Panc1 (cell line): ENCODE results near the gene TNIK. TPM values are rescaled to one million over a fixed set of nuclear protein-coding genes. Genes with fewer than 3 reads are reported as not detected.

Source experiments
- ATAC-seq: fragments of 200-7000 bp; cut with Tn5 transposase; 2 replicates; pipeline ENCODE4 v1.9.1; 2020; ENCODE audit warnings: mild to moderate bottlenecking, moderate library complexity
- BruUV-seq: library from RNA; stranded (reverse); fragments of 400-500 nt; replicated peaks from 2 replicates; lab custom pipeline; 2021; lab: Mats Ljungman, UMichigan
- CTCF ChIA-PET: fragments of 300-600 bp; sonication (Branson Sonifier 250); formaldehyde crosslinking; loops from one replicate; lab custom pipeline; 2022; ENCODE audit warnings: antibody characterized with exemption; lab: Charles Lee
- POLR2A ChIA-PET: fragments of 300-600 bp; sonication (Branson Sonifier 250); formaldehyde crosslinking; loops from one replicate; lab custom pipeline; 2022; ENCODE audit warnings: antibody characterized with exemption; lab: Charles Lee
- DNase-seq: peaks from one replicate; pipeline ENCODE4 v3.0.0-alpha.2; 2010; ENCODE audit warnings: low read depth, low spot score
- H3K27ac ChIP-seq: 2 replicates; pipeline ENCODE4 v1.5.1; 2011; ENCODE audit warnings: mild to moderate bottlenecking, low read length, inconsistent platforms
- H3K27me3 ChIP-seq: fragments of 200-500 bp; sonication (Bioruptor generic); 2 replicates; pipeline ENCODE4 v1.6.0; 2014; ENCODE audit warnings: low read length, inconsistent platforms; ENCODE audit not compliant: control insufficient read depth, insufficient read depth
- H3K36me3 ChIP-seq: fragments of 200-500 bp; sonication (Bioruptor generic); 2 replicates; pipeline ENCODE4 v1.5.1; 2014; ENCODE audit warnings: inconsistent platforms, mild to moderate bottlenecking, low read length, moderate library complexity; ENCODE audit not compliant: control insufficient read depth, insufficient read depth
- H3K4me1 ChIP-seq: 2 replicates; pipeline ENCODE4 v1.5.1; 2011; ENCODE audit warnings: inconsistent platforms, mild to moderate bottlenecking, low read length, moderate library complexity; ENCODE audit not compliant: control insufficient read depth, insufficient read depth
- H3K4me3 ChIP-seq, 2 experiments: 2 replicates each; pipeline ENCODE4 v1.5.1; 2011 to 2012; ENCODE audit warnings: low read depth in 2 of 2, low read length in 2 of 2, mild to moderate bottlenecking in 2 of 2, inconsistent platforms in 1 of 2, moderate library complexity in 1 of 2
- H3K9me3 ChIP-seq: fragments of 200-500 bp; sonication (Bioruptor generic); 2 replicates; pipeline ENCODE4 v1.5.1; 2014; ENCODE audit warnings: low read depth, mild to moderate bottlenecking, inconsistent platforms, low read length, moderate library complexity; ENCODE audit not compliant: control insufficient read depth, insufficient read depth
- POLR2AphosphoS5 ChIP-seq: IDR thresholded peaks from 2 replicates; pipeline ENCODE4 v1.6.1; 2012; ENCODE audit warnings: mild to moderate bottlenecking, low read depth, low read length, moderate library complexity
- REST ChIP-seq, 2 experiments: IDR thresholded peaks; 2 replicates each; pipeline ENCODE4 v1.6.1; 2011 to 2012; ENCODE audit warnings: low read depth in 2 of 2, control low read depth in 1 of 2, low read length in 1 of 2, mild to moderate bottlenecking in 1 of 2, moderate library complexity in 1 of 2; ENCODE audit not compliant: insufficient read depth in 1 of 2
- SIN3A ChIP-seq: IDR thresholded peaks from 2 replicates; pipeline ENCODE4 v1.6.1; 2012; ENCODE audit warnings: low read depth, mild to moderate bottlenecking, low read length, moderate library complexity, borderline replicate concordance; ENCODE audit not compliant: insufficient read depth
- TCF7L2 ChIP-seq: IDR thresholded peaks from 2 replicates; pipeline ENCODE4 v1.6.1; 2011; ENCODE audit warnings: mild to moderate bottlenecking, low read depth, low read length, inconsistent platforms
- in situ Hi-C: cut with HindIII; loops from 2 replicates; pipeline ENCODE4 v1.10.0; 2016; ENCODE audit warnings: low sequenced_read_pairs, low pct_unique_long_range_greater_than_20kb
- intact Hi-C: fragments of 100-400 bp; cut with micrococcal nuclease; formaldehyde crosslinking; loops from one replicate; pipeline ENCODE4 v1.10.0; 2022; ENCODE audit not compliant: unreplicated experiment
- total RNA-seq: library from RNA; stranded (reverse); gene quantifications from one replicate; pipeline ENCODE4 v1.2.1, GENCODE V29; 2021; ENCODE audit not compliant: unreplicated experiment
- TF ChIP-seq, protein P1 (sequence below): fragments of 450-650 bp; IDR thresholded peaks from 2 replicates; pipeline ENCODE4 v1.5.1; 2017; ENCODE audit warnings: mild to moderate bottlenecking

The TNIK gene
- total RNA-seq, 1 experiment from 2014 or later: 1.9 TPM

DNA sequence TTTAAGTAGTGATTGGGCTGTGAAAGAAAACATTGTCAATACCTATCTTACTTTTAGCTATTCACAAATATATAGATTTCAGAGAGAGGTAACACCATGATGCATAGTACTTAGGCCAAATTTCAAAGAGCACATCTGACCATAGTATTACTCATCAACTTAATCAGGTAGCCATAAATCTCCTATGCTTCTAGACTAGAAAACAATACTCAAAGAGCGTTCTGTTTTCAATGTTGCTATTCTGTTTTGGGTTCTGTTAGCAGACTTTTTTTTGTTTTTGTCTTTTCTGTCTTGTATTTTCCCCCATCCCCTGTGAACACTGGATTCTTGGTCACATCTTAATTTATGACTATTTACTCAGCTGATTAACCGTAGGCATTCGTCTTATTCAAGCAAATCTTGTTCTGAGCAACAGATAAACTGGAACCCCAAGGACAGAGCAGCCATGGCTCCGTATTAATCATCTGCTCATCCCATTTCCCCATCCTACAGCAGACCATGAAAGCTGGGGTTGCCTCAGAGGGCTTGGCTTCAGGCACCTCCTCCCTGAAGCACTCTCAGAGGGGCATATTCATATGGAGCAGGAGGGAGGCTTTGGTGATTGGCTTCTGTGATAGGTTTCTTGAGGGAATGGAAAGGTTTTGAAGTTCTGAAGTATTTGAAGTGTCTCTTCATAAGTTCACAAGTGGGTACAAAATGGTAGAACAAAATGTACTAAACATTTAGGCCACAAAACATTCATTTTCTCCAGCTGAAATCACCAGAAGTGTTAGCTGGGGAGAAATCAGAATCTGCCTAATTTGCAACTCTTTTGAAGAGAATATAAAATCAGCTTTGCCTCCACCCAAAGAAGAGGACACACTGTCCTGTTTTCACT is 105.3 kb downstream of the TNIK start:
- H3K4me1 ChIP-seq: no peaks in the 10 kb centered on the region
- CTCF ChIA-PET: no interaction called here
- intact Hi-C loops: no loop called here
- H3K36me3 ChIP-seq: no peaks in the 10 kb centered on the region
- H3K4me3 ChIP-seq: no peak overlapping the region
- peaks cover under 1% of the 10 kb centered on the region for H3K27me3 ChIP-seq
- TF ChIP-seq POLR2AphosphoS5 (no peak), SIN3A (no peak), TCF7L2 (no peak), REST (IDR thresholded peaks at IDR 0.05; ENCODE audit: insufficient read depth in 1 of 2, low read depth in 2 of 2, low read length in 1 of 2) (no peak)
- TF ChIP-seq, protein P1, sequence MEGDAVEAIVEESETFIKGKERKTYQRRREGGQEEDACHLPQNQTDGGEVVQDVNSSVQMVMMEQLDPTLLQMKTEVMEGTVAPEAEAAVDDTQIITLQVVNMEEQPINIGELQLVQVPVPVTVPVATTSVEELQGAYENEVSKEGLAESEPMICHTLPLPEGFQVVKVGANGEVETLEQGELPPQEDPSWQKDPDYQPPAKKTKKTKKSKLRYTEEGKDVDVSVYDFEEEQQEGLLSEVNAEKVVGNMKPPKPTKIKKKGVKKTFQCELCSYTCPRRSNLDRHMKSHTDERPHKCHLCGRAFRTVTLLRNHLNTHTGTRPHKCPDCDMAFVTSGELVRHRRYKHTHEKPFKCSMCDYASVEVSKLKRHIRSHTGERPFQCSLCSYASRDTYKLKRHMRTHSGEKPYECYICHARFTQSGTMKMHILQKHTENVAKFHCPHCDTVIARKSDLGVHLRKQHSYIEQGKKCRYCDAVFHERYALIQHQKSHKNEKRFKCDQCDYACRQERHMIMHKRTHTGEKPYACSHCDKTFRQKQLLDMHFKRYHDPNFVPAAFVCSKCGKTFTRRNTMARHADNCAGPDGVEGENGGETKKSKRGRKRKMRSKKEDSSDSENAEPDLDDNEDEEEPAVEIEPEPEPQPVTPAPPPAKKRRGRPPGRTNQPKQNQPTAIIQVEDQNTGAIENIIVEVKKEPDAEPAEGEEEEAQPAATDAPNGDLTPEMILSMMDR: no peak
- DNase-seq (no peak), ATAC-seq (no peak)
- POLR2A ChIA-PET: no interaction called here
- no peaks in the 10 kb centered on the region for H3K9me3 ChIP-seq
- no TSS peak for BruUV-seq
- no peak overlapping the region for H3K27ac ChIP-seq
- in situ Hi-C loops: no loop called here

DNA sequence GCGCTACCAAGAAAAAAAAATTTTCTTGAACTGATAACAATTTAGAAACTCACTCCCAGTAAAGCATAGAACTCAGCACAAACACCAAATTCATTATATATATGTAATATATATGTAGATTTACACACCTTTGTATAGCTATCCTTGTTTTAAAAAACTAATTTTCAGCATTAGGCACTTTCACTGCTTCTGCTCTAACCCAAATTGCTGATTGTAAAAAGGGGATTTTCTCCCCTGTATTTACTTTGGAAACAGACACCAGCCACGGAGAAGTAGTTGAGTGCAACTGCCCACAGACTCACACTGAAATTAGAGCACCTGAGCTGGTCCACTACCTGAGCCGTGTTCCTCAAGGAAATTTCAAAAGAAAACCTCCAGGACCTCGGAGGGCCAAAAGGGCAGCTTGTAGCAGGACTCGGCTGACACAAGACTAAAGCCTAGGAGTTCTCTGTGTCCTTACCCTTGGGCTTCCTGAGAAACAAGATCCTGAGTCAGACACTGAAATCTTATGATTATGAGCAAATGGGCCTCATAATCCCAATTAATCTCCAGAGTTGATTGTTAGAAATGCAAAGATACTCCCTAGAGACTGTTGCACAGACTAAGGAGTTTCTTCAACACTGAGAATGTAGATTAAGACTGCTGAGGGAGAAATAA is 106.0 kb downstream of the TNIK start:
- peaks cover 5% of the 10 kb centered on the region for H3K27me3 ChIP-seq
- POLR2A ChIA-PET: no interaction called here
- H3K4me1 ChIP-seq: no peaks in the 10 kb centered on the region
- no peak for DNase-seq
- no peak for TF ChIP-seq POLR2AphosphoS5
- TF ChIP-seq TCF7L2: no peak
- no peak for TF ChIP-seq SIN3A
- TF ChIP-seq, protein P1: no peak
- no peak for TF ChIP-seq REST (IDR thresholded peaks at IDR 0.05; ENCODE audit: insufficient read depth in 1 of 2, low read depth in 2 of 2, low read length in 1 of 2)
- no peak overlapping the region for H3K4me3 ChIP-seq
- intact Hi-C loops (no loop called here), in situ Hi-C loops (no loop called here)
- ATAC-seq: no peak
- no peak overlapping the region for H3K27ac ChIP-seq
- BruUV-seq: no TSS peak
- no peaks in the 10 kb centered on the region for H3K36me3 ChIP-seq
- CTCF ChIA-PET: no interaction called here
- H3K9me3 ChIP-seq: no peaks in the 10 kb centered on the region
